GM12891 (cell line): Measurements from ENCODE around the gene LRRIQ4.

Source experiments
- POLR2A ChIP-seq: IDR thresholded peaks from 2 replicates; pipeline ENCODE4 v1.6.1; 2011; ENCODE audit warnings: low read depth, low read length, control low read depth
- POLR2AphosphoS5 ChIP-seq: IDR thresholded peaks from 2 replicates; pipeline ENCODE4 v1.6.1; 2011; ENCODE audit warnings: low read depth, low read length, control low read depth
- POU2F2 ChIP-seq: IDR thresholded peaks from 2 replicates; pipeline ENCODE4 v1.6.1; 2011; ENCODE audit warnings: low read depth, mild to moderate bottlenecking, control low read depth, low read length, moderate library complexity
- TAF1 ChIP-seq: IDR thresholded peaks from 2 replicates; pipeline ENCODE4 v1.6.1; 2011; ENCODE audit warnings: low read depth, low read length, control low read depth

GRCh38 chr3:169869484-169870220 lies 57.0 kb downstream of the LRRIQ4 start, which contains the start of gene LRRC31:
- TF ChIP-seq POLR2A: no peak
- no peak for TF ChIP-seq TAF1
- TF ChIP-seq POLR2AphosphoS5: no peak
- no peak for TF ChIP-seq POU2F2
